Endodermal cell (in vitro differentiated cells): ENCODE results near the gene DLG1. TPM values are rescaled to one million over a fixed set of nuclear protein-coding genes. Genes with fewer than 3 reads are reported as not detected.

Experiments
- DNase-seq: peaks from one replicate; pipeline ENCODE4 v3.0.0-alpha.2; 2017
- H3K27ac ChIP-seq: 2 replicates; pipeline ENCODE4 v1.5.1; 2013; ENCODE audit warnings: mild to moderate bottlenecking, low read depth, low read length, moderate library complexity
- H3K27me3 ChIP-seq: 2 replicates; pipeline ENCODE4 v1.6.1; 2013; ENCODE audit warnings: mild to moderate bottlenecking, low read length, moderate library complexity; ENCODE audit not compliant: insufficient read depth, control insufficient read depth, poor library complexity, severe bottlenecking
- H3K36me3 ChIP-seq: 2 replicates; pipeline ENCODE4 v1.7.0; 2013; ENCODE audit warnings: mild to moderate bottlenecking, low read length, moderate library complexity; ENCODE audit not compliant: control insufficient read depth, insufficient read depth
- H3K4me1 ChIP-seq: one replicate; pipeline ENCODE4 v1.7.0; 2013; ENCODE audit warnings: low read length; ENCODE audit not compliant: control insufficient read depth, insufficient read depth
- H3K4me3 ChIP-seq: 2 replicates; pipeline ENCODE4 v1.5.1; 2013; ENCODE audit warnings: mild to moderate bottlenecking, low read length, moderate library complexity
- H3K9ac ChIP-seq: 2 replicates; pipeline ENCODE4 v1.6.1; 2013; ENCODE audit warnings: mild to moderate bottlenecking, low read length, moderate library complexity; ENCODE audit not compliant: poor library complexity, severe bottlenecking; ENCODE audit errors: extremely low read depth
- H3K9me3 ChIP-seq: 2 replicates; pipeline ENCODE4 v1.6.1; 2013; ENCODE audit warnings: mild to moderate bottlenecking, low read length, moderate library complexity; ENCODE audit not compliant: control insufficient read depth
- H3K27ac Mint-ChIP-seq: 2 replicates; pipeline ENCODE4 v1.8.0; 2020; ENCODE audit warnings: mixed read lengths
- H3K27me3 Mint-ChIP-seq: 2 replicates; pipeline ENCODE4 v1.8.0; 2021; ENCODE audit warnings: mild to moderate bottlenecking, mixed read lengths; ENCODE audit not compliant: insufficient read depth
- H3K36me3 Mint-ChIP-seq: 2 replicates; pipeline ENCODE4 v1.8.0; 2020; ENCODE audit warnings: low read depth, mixed read lengths
- H3K4me1 Mint-ChIP-seq: 2 replicates; pipeline ENCODE4 v1.8.0; 2020; ENCODE audit warnings: mixed read lengths
- H3K4me3 Mint-ChIP-seq: 2 replicates; pipeline ENCODE4 v1.8.0; 2020; ENCODE audit warnings: mild to moderate bottlenecking, moderate library complexity, mixed read lengths
- H3K9me3 Mint-ChIP-seq: 2 replicates; pipeline ENCODE4 v1.8.0; 2020; ENCODE audit warnings: mild to moderate bottlenecking, mixed read lengths
- CTCF ChIP-seq: fragments of 200-600 bp; sonication (generic); conservative IDR thresholded peaks from 2 replicates; pipeline ENCODE4 v1.5.0; 2021; ENCODE audit warnings: antibody characterized with exemption, mild to moderate bottlenecking
- WGBS, 2 experiments: methylation state at CpG; one replicate each; pipeline versions ENCODE4 v1.1.5 to v1.1.7; 2013; ENCODE audit warnings: missing lambda C conversion rate in 2 of 2, mixed read lengths in 1 of 2; ENCODE audit not compliant: insufficient coverage in 1 of 2, insufficient read length in 1 of 2; 5-methylcytosine and 5-hydroxymethylcytosine counted together
- total RNA-seq, 2 donors: library from RNA; stranded (reverse); fragmentation: NEBNext Ultra II Directional in 1 of 2; extraction: Animal tissue kit (Norgen Biotek cat#: 25700) in 1 of 2; gene quantifications; 2 replicates in 1 of 2; 3 replicates in 1 of 2; pipeline ENCODE4 v1.2.1, GENCODE V29; 2021

The DLG1 gene
- total RNA-seq, 2 donors from 2014 or later = 78.7 to 96.9 TPM

GRCh38 chr3:197292083-197292646, 6.2 kb downstream of the DLG1 start:
- Mint-ChIP-seq H3K9me3 (no peaks in the 10 kb centered on the region), H3K4me1 (peaks cover 11% of the 10 kb centered on the region), H3K4me3 (no peak overlapping the region), H3K36me3 (peaks cover 57% of the 10 kb centered on the region), H3K27ac (no peak overlapping the region), H3K27me3 (no peaks in the 10 kb centered on the region)
- WGBS, 2 experiments = 96 to 97% methylated on average over 5 to 8 of the region's 8 CpGs
- H3K4me1 ChIP-seq = no peaks in the 10 kb centered on the region
- H3K9ac ChIP-seq = no peak overlapping the region
- H3K27me3 ChIP-seq = no peaks in the 10 kb centered on the region
- no peak overlapping the region for H3K27ac ChIP-seq
- no peak for DNase-seq
- H3K9me3 ChIP-seq = peaks cover 3% of the 10 kb centered on the region
- H3K36me3 ChIP-seq = peaks cover 80% of the 10 kb centered on the region
- TF ChIP-seq CTCF = no peak
- H3K4me3 ChIP-seq = no peak overlapping the region

GRCh38 chr3:197289726-197290125, 8.7 kb downstream of the DLG1 start:
- peaks cover 64% of the 10 kb centered on the region for H3K36me3 Mint-ChIP-seq
- Histone ChIP-seq H3K27me3 (no peaks in the 10 kb centered on the region), H3K27ac (no peak overlapping the region), H3K9ac (no peak overlapping the region), H3K4me3 (no peak overlapping the region), H3K36me3 (peaks cover 83% of the 10 kb centered on the region), H3K4me1 (no peaks in the 10 kb centered on the region), H3K9me3 (peaks cover 20% of the 10 kb centered on the region)
- DNase-seq = no peak
- peaks cover 3% of the 10 kb centered on the region for H3K4me1 Mint-ChIP-seq
- no peak overlapping the region for H3K27ac Mint-ChIP-seq
- peaks cover 8% of the 10 kb centered on the region for H3K9me3 Mint-ChIP-seq
- no peak overlapping the region for H3K4me3 Mint-ChIP-seq
- H3K27me3 Mint-ChIP-seq = no peaks in the 10 kb centered on the region
- TF ChIP-seq CTCF = no peak

GRCh38 chr3:197286678-197287077, 11.7 kb downstream of the DLG1 start:
- 91 to 94% methylated on average over 2 of the region's 2 CpGs for WGBS, 2 experiments

More at GRCh38 chr3:197286678-197287077, 11.7 kb downstream of the DLG1 start:
- Histone ChIP-seq H3K27me3 (no peaks in the 10 kb centered on the region), H3K36me3 (peaks cover 77% of the 10 kb centered on the region), H3K9me3 (peaks cover 25% of the 10 kb centered on the region), H3K27ac (no peak overlapping the region), H3K4me3 (no peak overlapping the region), H3K4me1 (no peaks in the 10 kb centered on the region), H3K9ac (no peak overlapping the region)
- H3K4me3 Mint-ChIP-seq = no peak overlapping the region
- H3K4me1 Mint-ChIP-seq = no peaks in the 10 kb centered on the region
- TF ChIP-seq CTCF = no peak
- no peaks in the 10 kb centered on the region for H3K27me3 Mint-ChIP-seq
- H3K9me3 Mint-ChIP-seq = peaks cover 8% of the 10 kb centered on the region
- no peak overlapping the region for H3K27ac Mint-ChIP-seq
- peaks cover 64% of the 10 kb centered on the region for H3K36me3 Mint-ChIP-seq
- DNase-seq = no peak
